Lower lobe of right lung (tissue), 2 donors: ENCODE results near the gene EHBP1L1. TPM values are rescaled to one million over a fixed set of nuclear protein-coding genes. Genes with fewer than 3 reads are reported as not detected.

Experiments
- ATAC-seq, 2 donors: fragments of 200-7000 bp; cut with Tn5 transposase; one replicate each; pipeline ENCODE4 v1.9.1; 2020 to 2022; ENCODE audit warnings: mild to moderate bottlenecking in 2 of 2, moderate library complexity in 2 of 2
- DNase-seq: peaks from one replicate; pipeline ENCODE4 v3.0.0-alpha.2; 2020
- H3K27ac ChIP-seq: fragments of 200-600 bp; one replicate; pipeline ENCODE4 v1.8.0; 2022
- H3K27me3 ChIP-seq: fragments of 200-600 bp; one replicate; pipeline ENCODE4 v1.8.0; 2022; ENCODE audit warnings: low read depth
- H3K36me3 ChIP-seq: fragments of 200-600 bp; one replicate; pipeline ENCODE4 v1.8.0; 2022; ENCODE audit warnings: mild to moderate bottlenecking
- H3K4me1 ChIP-seq: fragments of 200-600 bp; one replicate; pipeline ENCODE4 v1.8.0; 2022
- H3K4me3 ChIP-seq: fragments of 200-600 bp; one replicate; pipeline ENCODE4 v1.8.0; 2022; ENCODE audit warnings: mild to moderate bottlenecking
- H3K9me3 ChIP-seq: fragments of 200-600 bp; one replicate; pipeline ENCODE4 v1.8.0; 2022
- CTCF ChIP-seq: fragments of 200-600 bp; IDR thresholded peaks from one replicate; pipeline ENCODE4 v1.8.0; 2022; ENCODE audit warnings: antibody characterized with exemption, mild to moderate bottlenecking
- intact Hi-C: fragments of 100-400 bp; cut with DNase I; formaldehyde crosslinking; loops from one replicate; pipeline ENCODE4 v1.11.0; 2022
- total RNA-seq: library from RNA; stranded (reverse); fragmentation: NEBNext Ultra II Directional; extraction: Animal tissue kit (Norgen Biotek cat#: 25700); gene quantifications from one replicate; pipeline ENCODE4 v1.2.1, GENCODE V29; 2021
- donor health status: DM: no; HTN: yes; CAD: no; lungs with severe emphysema.

The EHBP1L1 gene
- total RNA-seq, 1 donor from 2014 or later = 110 TPM

- Histone ChIP-seq H3K9me3 (no peaks in the 10 kb centered on the region), H3K27me3 (no peaks in the 10 kb centered on the region), H3K36me3 (peaks cover 89% of the 10 kb centered on the region), H3K27ac (peak overlapping the region; percentile 18), H3K4me3 (no peak overlapping the region), H3K4me1 (peaks cover 26% of the 10 kb centered on the region)
- ATAC-seq (peak in 1 of 2 donors; percentile 45), DNase-seq (no peak)
- intact Hi-C loops = no loop called here
- TF ChIP-seq CTCF = no peak
Measured at GRCh38 chr11:65621460-65621859, 45.6 kb downstream of the EHBP1L1 start.

DNA sequence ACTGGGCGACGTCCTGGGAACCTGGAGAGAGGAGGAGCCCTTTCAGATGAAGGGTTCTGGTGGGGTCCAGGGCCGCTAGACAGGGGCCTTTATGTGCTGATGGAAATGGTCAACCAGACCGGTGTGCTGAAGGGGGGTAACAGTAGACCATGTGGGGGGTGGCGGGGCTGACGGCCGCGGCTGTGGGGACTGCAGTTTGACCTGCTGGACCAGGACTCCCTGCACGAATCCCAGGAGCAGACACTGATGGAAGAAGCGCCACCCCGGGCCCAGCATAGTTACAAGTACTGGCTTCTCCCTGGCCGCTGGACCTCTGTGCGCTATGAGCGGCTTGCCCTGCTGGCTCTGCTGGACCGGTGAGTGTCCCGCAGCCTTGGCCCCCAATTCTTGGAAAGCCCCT is 46.2 kb downstream of the EHBP1L1 start:
- peaks cover 22% of the 10 kb centered on the region for H3K4me1 ChIP-seq
- no peaks in the 10 kb centered on the region for H3K9me3 ChIP-seq
- no peaks in the 10 kb centered on the region for H3K27me3 ChIP-seq
- H3K4me3 ChIP-seq = no peak overlapping the region
- TF ChIP-seq CTCF = no peak
- DNase-seq (no peak), ATAC-seq (no peak)
- H3K36me3 ChIP-seq = peaks cover 94% of the 10 kb centered on the region
- intact Hi-C loops = no loop called here
- H3K27ac ChIP-seq = no peak overlapping the region

DNA sequence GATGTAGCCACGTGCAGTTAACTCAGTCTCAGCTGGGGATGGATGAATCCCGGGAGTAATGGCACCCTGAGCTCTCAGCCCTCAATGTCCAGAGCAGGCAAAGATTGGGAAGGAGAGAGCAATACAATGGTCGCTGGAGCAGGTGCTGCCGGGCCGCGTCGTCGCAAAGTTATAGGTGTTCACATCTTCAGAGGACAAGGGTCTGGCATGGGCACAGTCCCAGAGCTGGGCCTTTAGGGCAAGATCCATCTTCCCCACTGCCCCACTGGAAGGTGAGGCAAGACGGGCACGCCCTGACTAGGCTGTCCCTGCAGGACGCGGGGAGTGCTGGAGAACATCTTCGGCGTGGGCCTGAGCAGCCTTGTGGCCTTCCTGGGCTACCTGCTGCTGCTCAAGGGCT is 47.3 kb downstream of the EHBP1L1 start:
- intact Hi-C loops = no loop called here
- Histone ChIP-seq H3K36me3 (peaks cover 96% of the 10 kb centered on the region), H3K4me3 (no peak overlapping the region), H3K4me1 (peaks cover 15% of the 10 kb centered on the region), H3K27ac (no peak overlapping the region), H3K27me3 (no peaks in the 10 kb centered on the region), H3K9me3 (no peaks in the 10 kb centered on the region)
- TF ChIP-seq CTCF = no peak
- DNase-seq (no peak), ATAC-seq (no peak)

DNA sequence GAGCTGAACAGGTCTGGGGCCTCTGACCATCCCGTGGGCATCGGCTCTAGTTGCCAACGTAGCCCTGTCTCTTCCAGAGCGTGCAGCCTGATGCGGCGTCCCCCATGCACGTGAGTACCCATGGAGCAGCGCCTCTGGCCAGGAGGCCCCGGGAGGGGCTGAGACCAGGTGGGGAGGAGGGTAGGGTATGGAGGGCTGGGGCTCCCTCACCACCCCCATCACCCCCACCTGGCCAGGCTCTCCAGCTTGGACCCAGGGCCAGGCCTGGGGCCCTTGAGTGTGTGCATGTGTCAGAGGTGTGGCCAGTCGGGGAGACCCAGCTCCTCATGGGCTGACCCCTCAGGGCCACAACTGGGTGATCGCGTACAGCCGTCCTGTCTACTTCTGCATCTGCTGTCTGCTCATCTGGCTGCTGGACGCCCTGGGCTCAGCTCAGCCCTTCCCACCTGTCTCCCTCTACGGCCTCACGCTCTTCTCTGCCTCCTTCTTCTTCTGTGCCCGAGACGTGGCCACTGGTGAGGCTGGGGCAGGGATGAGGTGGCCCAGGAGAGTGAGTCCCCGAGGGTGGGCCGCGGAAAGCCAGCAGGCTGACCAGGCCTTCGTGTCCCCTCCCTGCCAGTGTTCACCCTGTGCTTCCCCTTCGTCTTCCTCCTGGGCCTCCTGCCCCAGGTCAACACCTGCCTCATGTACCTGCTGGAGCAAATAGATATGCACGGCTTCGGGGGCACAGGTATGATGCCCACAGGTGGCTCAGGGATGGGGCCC is 48.2 kb downstream of the EHBP1L1 start:
- Histone ChIP-seq H3K36me3 (peaks cover 96% of the 10 kb centered on the region), H3K27ac (no peak overlapping the region), H3K4me3 (no peak overlapping the region), H3K27me3 (no peaks in the 10 kb centered on the region), H3K4me1 (peaks cover 15% of the 10 kb centered on the region), H3K9me3 (no peaks in the 10 kb centered on the region)
- intact Hi-C loops = no loop called here
- ATAC-seq = no peak
- no peak for TF ChIP-seq CTCF
- no peak for DNase-seq

DNA sequence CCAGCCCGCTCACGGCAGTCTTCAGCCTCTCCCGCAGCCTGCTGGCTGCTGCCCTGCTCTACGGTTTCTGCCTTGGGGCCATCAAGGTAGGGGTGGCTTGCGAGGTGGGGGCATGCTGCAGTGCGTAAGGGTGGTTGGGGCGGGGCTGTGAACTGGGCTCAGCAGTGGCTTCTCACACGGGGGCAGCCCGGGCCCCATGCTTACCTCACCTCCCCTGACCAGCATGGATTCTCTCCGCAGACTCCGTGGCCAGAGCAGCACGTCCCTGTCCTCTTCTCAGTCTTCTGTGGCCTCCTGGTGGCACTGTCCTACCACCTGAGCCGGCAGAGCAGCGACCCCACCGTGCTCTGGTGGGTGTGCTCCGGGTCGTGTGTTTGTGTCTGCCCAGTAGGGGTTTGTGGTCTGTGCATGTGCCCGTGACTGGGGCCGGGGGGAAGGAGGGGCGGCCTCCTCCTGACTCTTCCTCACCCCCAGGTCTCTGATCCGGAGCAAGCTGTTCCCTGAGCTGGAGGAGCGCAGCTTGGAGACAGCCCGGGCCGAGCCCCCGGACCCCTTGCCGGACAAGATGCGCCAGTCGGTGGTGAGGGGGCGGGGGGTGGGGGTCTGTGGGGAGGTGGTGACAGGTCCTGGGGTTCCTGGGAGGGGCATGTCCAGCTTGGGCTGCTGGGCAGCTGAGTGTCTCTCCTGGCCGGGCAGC is 49.2 kb downstream of the EHBP1L1 start:
- TF ChIP-seq CTCF = no peak
- intact Hi-C loops = no loop called here

More for the DNA sequence above, 49.2 kb downstream of the EHBP1L1 start:
- H3K27ac ChIP-seq = no peak overlapping the region
- peaks cover 96% of the 10 kb centered on the region for H3K36me3 ChIP-seq
- H3K4me1 ChIP-seq = peaks cover 15% of the 10 kb centered on the region
- no peaks in the 10 kb centered on the region for H3K9me3 ChIP-seq
- ATAC-seq = no peak
- no peaks in the 10 kb centered on the region for H3K27me3 ChIP-seq
- no peak for DNase-seq
- no peak overlapping the region for H3K4me3 ChIP-seq
